Retinal pigment epithelial cell (primary cell): Measurements from ENCODE around the gene ZDHHC1.

Experiments
- DNase-seq: peaks from one replicate; pipeline ENCODE4 v3.0.0-alpha.2; 2010; ENCODE audit warnings: low read depth
- H3K4me3 ChIP-seq: 2 replicates; pipeline ENCODE4 v1.5.1; 2011; ENCODE audit warnings: mild to moderate bottlenecking, low read length, control low read depth, moderate library complexity
- CTCF ChIP-seq: conservative IDR thresholded peaks from 2 replicates; pipeline ENCODE4 v1.5.1; 2011; ENCODE audit warnings: low read depth, low read length, control low read depth, inconsistent platforms

Gene ZDHHC1

DNA sequence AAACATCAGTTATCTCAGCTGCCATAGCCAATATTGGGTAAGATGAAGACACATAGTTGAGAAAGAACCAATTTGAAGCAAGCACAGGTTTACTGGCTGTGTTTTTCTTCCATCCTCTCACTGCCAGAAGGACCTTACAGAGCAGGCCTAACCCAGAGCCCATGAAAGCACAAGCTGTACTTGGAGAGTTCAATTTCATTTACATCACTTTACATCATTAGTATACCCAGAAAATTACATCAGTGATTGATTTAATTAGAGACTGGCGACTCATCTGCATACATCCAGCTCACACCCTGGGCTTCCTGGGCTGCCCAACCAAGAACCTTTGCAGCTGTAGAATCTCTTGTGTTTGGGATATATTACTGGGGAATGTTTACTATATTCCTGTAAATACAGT lies 66.0 kb downstream of the ZDHHC1 start:
- no peak for TF ChIP-seq CTCF
- DNase-seq, result no peak

GRCh38 chr16:67349172-67349571 lies 67.1 kb downstream of the ZDHHC1 start:
- peak; percentile 57 for TF ChIP-seq CTCF
- no peak for DNase-seq
- no peak overlapping the region for H3K4me3 ChIP-seq

More for the DNA sequence above, 66.0 kb downstream of the ZDHHC1 start:
- H3K4me3 ChIP-seq, result no peak overlapping the region

- TF ChIP-seq CTCF, result no peak
- DNase-seq, result no peak
- H3K4me3 ChIP-seq, result no peak overlapping the region
Measured at GRCh38 chr16:67346341-67346740, 69.9 kb downstream of the ZDHHC1 start.

GRCh38 chr16:67345401-67345800 lies 70.9 kb downstream of the ZDHHC1 start:
- no peak overlapping the region for H3K4me3 ChIP-seq
- TF ChIP-seq CTCF, result no peak
- no peak for DNase-seq
